Stomach (tissue), 4 donors: ENCODE measurements around the gene ACAA1.

Experiments used
- EP300 ChIP-seq: sonication (generic); formaldehyde crosslinking; IDR thresholded peaks from one replicate; pipeline ENCODE4 v1.6.1; 2017; ENCODE audit warnings: antibody characterized with exemption
- POLR2A ChIP-seq, 4 donors: fragments of 450-650 bp; IDR thresholded peaks; one replicate each; pipeline ENCODE4 v1.6.1; 2016; ENCODE audit warnings: antibody characterized with exemption in 4 of 4, control low read depth in 2 of 4, mild to moderate bottlenecking in 1 of 4, moderate library complexity in 1 of 4
- TF ChIP-seq, protein P1 (sequence below), 7 experiments: fragments of 450-650 bp in 4 of 7; fragments of 200-600 bp in 3 of 7; sonication (generic) in 3 of 7; IDR thresholded peaks; one replicate each; pipeline ENCODE4 v1.5.1; 2016 to 2019; ENCODE audit warnings: antibody characterized with exemption in 7 of 7, control low read depth in 2 of 7, mild to moderate bottlenecking in 1 of 7

GRCh38 chr3:38128303-38128655 lies 8.6 kb downstream of the ACAA1 start:
- TF ChIP-seq EP300, result no peak
- TF ChIP-seq, protein P1, sequence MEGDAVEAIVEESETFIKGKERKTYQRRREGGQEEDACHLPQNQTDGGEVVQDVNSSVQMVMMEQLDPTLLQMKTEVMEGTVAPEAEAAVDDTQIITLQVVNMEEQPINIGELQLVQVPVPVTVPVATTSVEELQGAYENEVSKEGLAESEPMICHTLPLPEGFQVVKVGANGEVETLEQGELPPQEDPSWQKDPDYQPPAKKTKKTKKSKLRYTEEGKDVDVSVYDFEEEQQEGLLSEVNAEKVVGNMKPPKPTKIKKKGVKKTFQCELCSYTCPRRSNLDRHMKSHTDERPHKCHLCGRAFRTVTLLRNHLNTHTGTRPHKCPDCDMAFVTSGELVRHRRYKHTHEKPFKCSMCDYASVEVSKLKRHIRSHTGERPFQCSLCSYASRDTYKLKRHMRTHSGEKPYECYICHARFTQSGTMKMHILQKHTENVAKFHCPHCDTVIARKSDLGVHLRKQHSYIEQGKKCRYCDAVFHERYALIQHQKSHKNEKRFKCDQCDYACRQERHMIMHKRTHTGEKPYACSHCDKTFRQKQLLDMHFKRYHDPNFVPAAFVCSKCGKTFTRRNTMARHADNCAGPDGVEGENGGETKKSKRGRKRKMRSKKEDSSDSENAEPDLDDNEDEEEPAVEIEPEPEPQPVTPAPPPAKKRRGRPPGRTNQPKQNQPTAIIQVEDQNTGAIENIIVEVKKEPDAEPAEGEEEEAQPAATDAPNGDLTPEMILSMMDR (IDR thresholded peaks at IDR 0.05), result no peak
- TF ChIP-seq POLR2A (IDR thresholded peaks at IDR 0.05), result no peak
